Nephron (organoid): ENCODE results near the gene ZDHHC14.
A peak's percentile ranks its signal among the peaks of the same experiment; 100 is the strongest.

Experiments used
- H3K27ac Mint-ChIP-seq, 3 experiments: 2 replicates each; pipeline ENCODE4 v1.8.0; 2020; ENCODE audit warnings: mixed read lengths in 3 of 3, mild to moderate bottlenecking in 2 of 3, moderate library complexity in 1 of 3
- H3K27me3 Mint-ChIP-seq: 2 replicates; pipeline ENCODE4 v1.8.0; 2021; ENCODE audit warnings: low read depth, mild to moderate bottlenecking, moderate library complexity, mixed read lengths
- H3K36me3 Mint-ChIP-seq: 2 replicates; pipeline ENCODE4 v1.8.0; 2020; ENCODE audit warnings: low read depth, mixed read lengths
- H3K4me1 Mint-ChIP-seq: 2 replicates; pipeline ENCODE4 v1.8.0; 2020; ENCODE audit warnings: mixed read lengths
- H3K4me3 Mint-ChIP-seq, 3 experiments: 2 replicates each; pipeline ENCODE4 v1.8.0; 2020; ENCODE audit warnings: mild to moderate bottlenecking in 3 of 3, mixed read lengths in 3 of 3, moderate library complexity in 2 of 3
- H3K9me3 Mint-ChIP-seq: 2 replicates; pipeline ENCODE4 v1.8.0; 2020; ENCODE audit warnings: mixed read lengths
- CTCF ChIP-seq, 3 experiments: fragments of 200-600 bp; sonication (generic); IDR thresholded peaks; one replicate each; pipeline ENCODE4 v1.5.0; 2021; ENCODE audit warnings: antibody characterized with exemption in 3 of 3; ENCODE audit not compliant: unreplicated experiment in 3 of 3

Gene ZDHHC14

GRCh38 chr6:157613011-157613522 is 232.1 kb downstream of the ZDHHC14 start:
- Mint-ChIP-seq H3K36me3 (peaks cover 4% of the 10 kb centered on the region), H3K9me3 (no peaks in the 10 kb centered on the region), H3K4me1 (peaks cover 6% of the 10 kb centered on the region), H3K27ac (no peak overlapping the region), H3K27me3 (peaks cover 10% of the 10 kb centered on the region), H3K4me3 (no peak overlapping the region)
- no peak for TF ChIP-seq CTCF (IDR thresholded peaks at IDR 0.05; ENCODE audit: unreplicated experiment in 3 of 3)

DNA sequence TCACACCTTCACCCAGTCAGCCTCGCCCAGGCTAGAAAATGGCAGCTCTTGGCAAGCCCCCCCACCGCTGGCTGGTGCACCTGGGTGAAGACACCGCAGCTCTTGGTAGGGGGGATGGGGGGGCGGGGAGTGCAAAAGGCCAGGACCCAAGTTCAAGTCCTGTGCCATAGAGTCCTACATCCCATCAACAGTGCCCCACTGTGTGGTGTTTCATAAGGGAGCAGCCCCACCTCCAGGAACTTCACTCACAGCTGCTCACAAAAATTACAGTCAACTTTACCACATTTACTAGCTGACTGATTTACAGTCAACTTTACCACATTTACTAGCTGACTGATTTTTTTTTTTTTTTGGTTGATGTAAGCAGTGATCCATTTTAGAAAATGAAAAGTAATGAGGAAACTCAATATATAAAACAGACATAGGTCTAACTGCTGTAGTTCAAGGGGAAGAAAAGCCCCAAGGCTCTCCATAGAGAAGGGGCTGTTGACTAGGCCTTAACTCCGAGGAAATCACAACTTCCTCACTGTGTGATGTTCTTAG is 233.1 kb downstream of the ZDHHC14 start:
- peak overlapping the region in 2 of 3 experiments; percentile 73 to 90 for H3K27ac Mint-ChIP-seq
- no peaks in the 10 kb centered on the region for H3K36me3 Mint-ChIP-seq
- H3K27me3 Mint-ChIP-seq, result peaks cover 10% of the 10 kb centered on the region
- H3K9me3 Mint-ChIP-seq, result no peaks in the 10 kb centered on the region
- H3K4me3 Mint-ChIP-seq, result no peak overlapping the region
- H3K4me1 Mint-ChIP-seq, result peaks cover 6% of the 10 kb centered on the region
- no peak for TF ChIP-seq CTCF (IDR thresholded peaks at IDR 0.05; ENCODE audit: unreplicated experiment in 3 of 3)

- TF ChIP-seq CTCF (IDR thresholded peaks at IDR 0.05; ENCODE audit: unreplicated experiment in 3 of 3), result no peak
Measured at GRCh38 chr6:157615420-157615769, 234.4 kb downstream of the ZDHHC14 start.

DNA sequence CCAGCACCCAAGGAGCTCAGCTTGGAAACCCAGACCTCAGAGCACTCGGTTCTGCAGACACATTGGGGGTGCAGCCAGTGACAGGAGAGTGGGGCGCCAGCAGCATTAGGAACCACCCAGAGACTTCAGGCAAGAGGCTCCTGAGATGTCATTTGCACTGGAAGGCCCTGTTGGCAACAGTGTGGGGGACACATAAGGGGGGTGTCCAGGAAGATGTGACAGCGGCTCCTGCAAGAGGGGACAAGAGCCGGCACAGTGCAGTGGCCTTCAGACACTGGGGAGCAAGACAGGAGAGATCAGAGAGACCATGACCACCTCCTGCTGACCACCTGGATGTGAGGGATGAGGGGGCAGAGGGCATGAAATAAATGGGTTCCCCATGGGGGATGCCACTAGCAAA is 235.0 kb downstream of the ZDHHC14 start:
- peak overlapping the region in 1 of 3 experiments; percentile 48 for H3K27ac Mint-ChIP-seq
- H3K36me3 Mint-ChIP-seq, result no peaks in the 10 kb centered on the region
- no peak overlapping the region for H3K4me3 Mint-ChIP-seq
- H3K27me3 Mint-ChIP-seq, result peaks cover 4% of the 10 kb centered on the region
- no peak for TF ChIP-seq CTCF (IDR thresholded peaks at IDR 0.05; ENCODE audit: unreplicated experiment in 3 of 3)
- H3K9me3 Mint-ChIP-seq, result no peaks in the 10 kb centered on the region
- peaks cover 6% of the 10 kb centered on the region for H3K4me1 Mint-ChIP-seq

More at GRCh38 chr6:157615420-157615769, 234.4 kb downstream of the ZDHHC14 start:
- peaks cover 6% of the 10 kb centered on the region for H3K4me1 Mint-ChIP-seq
- H3K36me3 Mint-ChIP-seq, result no peaks in the 10 kb centered on the region
- H3K27me3 Mint-ChIP-seq, result peaks cover 4% of the 10 kb centered on the region
- no peak overlapping the region for H3K4me3 Mint-ChIP-seq
- no peaks in the 10 kb centered on the region for H3K9me3 Mint-ChIP-seq
- H3K27ac Mint-ChIP-seq, result peak overlapping the region in 1 of 3 experiments; percentile 48

DNA sequence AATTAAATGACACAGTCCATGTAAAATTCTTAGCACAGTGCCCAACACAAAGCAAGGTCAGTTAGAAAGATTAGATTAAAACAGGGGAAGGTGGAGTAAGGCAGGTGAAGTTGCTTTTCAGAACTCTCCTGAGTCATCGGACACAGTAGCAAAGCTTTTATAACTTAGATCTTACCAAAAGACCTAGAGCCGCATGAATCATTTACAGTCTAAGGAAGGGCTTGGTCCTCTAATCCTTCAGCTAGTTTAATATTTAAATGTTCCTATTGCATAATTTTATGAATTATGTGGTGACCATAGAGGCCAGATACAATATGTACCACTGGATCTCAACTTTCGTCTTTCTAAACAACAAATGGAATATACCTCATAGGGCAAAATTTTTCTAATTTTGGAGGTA is 240.0 kb downstream of the ZDHHC14 start:
- Mint-ChIP-seq H3K4me3 (no peak overlapping the region), H3K27me3 (no peaks in the 10 kb centered on the region), H3K4me1 (peaks cover 21% of the 10 kb centered on the region), H3K27ac (no peak overlapping the region), H3K9me3 (no peaks in the 10 kb centered on the region), H3K36me3 (no peaks in the 10 kb centered on the region)
- no peak for TF ChIP-seq CTCF (IDR thresholded peaks at IDR 0.05; ENCODE audit: unreplicated experiment in 3 of 3)

DNA sequence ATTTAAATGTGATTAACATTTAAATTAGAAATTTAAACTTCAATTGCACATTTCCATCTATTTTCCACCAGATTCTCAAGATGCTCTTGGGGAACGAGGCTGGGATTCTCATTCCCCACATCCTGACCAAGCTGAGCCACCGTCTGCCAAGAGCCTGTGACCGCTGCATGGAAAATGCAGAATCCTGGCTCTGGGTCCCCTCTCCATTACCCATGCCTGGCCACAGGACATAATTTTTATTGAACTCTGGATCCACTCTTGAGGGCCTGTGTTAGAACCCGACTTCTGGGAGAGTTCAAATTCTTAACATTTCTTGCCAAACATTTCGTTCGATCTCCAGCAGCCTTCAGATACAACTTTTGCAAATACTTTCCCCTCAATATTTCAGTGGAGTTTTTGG is 240.4 kb downstream of the ZDHHC14 start:
- Mint-ChIP-seq H3K4me1 (peaks cover 26% of the 10 kb centered on the region), H3K36me3 (no peaks in the 10 kb centered on the region), H3K9me3 (no peaks in the 10 kb centered on the region), H3K27ac (peak overlapping the region in 1 of 3 experiments; percentile 21), H3K27me3 (no peaks in the 10 kb centered on the region), H3K4me3 (no peak overlapping the region)
- TF ChIP-seq CTCF (IDR thresholded peaks at IDR 0.05; ENCODE audit: unreplicated experiment in 3 of 3), result no peak
